ENCODE data around the gene TMEM201. TPM values are rescaled to one million over a fixed set of nuclear protein-coding genes. Genes with fewer than 3 reads are reported as not detected.

TMEM201 gene
- total RNA-seq, 1 experiment from 2014 or later: 30.4 TPM

GRCh38 chr1:9539165-9539828, 49.4 kb upstream of the TMEM201 start, which contains the start of gene SLC25A33 (continued):
- no peak for TF ChIP-seq ZMAT4 (CRISPR knock-in tag; IDR thresholded peaks at IDR 0.05)
- no peak for TF ChIP-seq SMAD4 (CRISPR knock-in tag; IDR thresholded peaks at IDR 0.05)
- TF ChIP-seq FOXJ3 (CRISPR knock-in tag; IDR thresholded peaks at IDR 0.05; ENCODE audit: borderline replicate concordance): no peak
- TF ChIP-seq AR (CRISPR knock-in tag; IDR thresholded peaks at IDR 0.05): no peak
- peak; percentile 79 for TF ChIP-seq FOXK1 (CRISPR knock-in tag; IDR thresholded peaks at IDR 0.05)
- TF ChIP-seq ELF4 (CRISPR knock-in tag; IDR thresholded peaks at IDR 0.05; ENCODE audit: low read depth): no peak
- no peak for TF ChIP-seq SOX15 (CRISPR knock-in tag; IDR thresholded peaks at IDR 0.05)
- TF ChIP-seq ZNF232 (CRISPR knock-in tag; IDR thresholded peaks at IDR 0.05): no peak
- no peak for TF ChIP-seq TEAD4 (CRISPR knock-in tag; IDR thresholded peaks at IDR 0.05)
- no peak for TF ChIP-seq PREB (CRISPR knock-in tag; IDR thresholded peaks at IDR 0.05; ENCODE audit: borderline replicate concordance)
- TF ChIP-seq PRDM15 (CRISPR knock-in tag; IDR thresholded peaks at IDR 0.05): no peak
- no peak for TF ChIP-seq ZNF512 (CRISPR knock-in tag; IDR thresholded peaks at IDR 0.05; ENCODE audit: borderline replicate concordance)
- no peak for TF ChIP-seq ZNF423 (CRISPR knock-in tag; IDR thresholded peaks at IDR 0.05)
- no peak for TF ChIP-seq GTF2I (CRISPR knock-in tag; conservative IDR thresholded peaks at IDR 0.05)
- TF ChIP-seq ZNF671 (CRISPR knock-in tag; IDR thresholded peaks at IDR 0.05): no peak
- TF ChIP-seq RELA (CRISPR knock-in tag; IDR thresholded peaks at IDR 0.05; ENCODE audit: borderline replicate concordance): no peak
- TF ChIP-seq CTCF (IDR thresholded peaks at IDR 0.05): no peak
- TF ChIP-seq FOXP1 (CRISPR knock-in tag; IDR thresholded peaks at IDR 0.05; ENCODE audit: borderline replicate concordance): peak; percentile 91
- TF ChIP-seq ATF6 (CRISPR knock-in tag; IDR thresholded peaks at IDR 0.05): no peak
- TF ChIP-seq GRHL2 (CRISPR knock-in tag; IDR thresholded peaks at IDR 0.05; ENCODE audit: insufficient replicate concordance, severe bottlenecking): no peak
- TF ChIP-seq ZNF219 (CRISPR knock-in tag; IDR thresholded peaks at IDR 0.05; ENCODE audit: borderline replicate concordance): no peak
- peak; percentile 65; the same call in 1 of the 2 replicates for TF ChIP-seq E2F5 (CRISPR knock-in tag; IDR thresholded peaks at IDR 0.05)
- TF ChIP-seq IRF1 (CRISPR knock-in tag; IDR thresholded peaks at IDR 0.05): no peak

All from WTC11 (cell line).